Motor neuron (in vitro differentiated cells): ENCODE data around the gene MTUS2. TPM values are rescaled to one million over a fixed set of nuclear protein-coding genes. Genes with fewer than 3 reads are reported as not detected.
A peak's percentile ranks its signal among the peaks of the same experiment; 100 is the strongest.
"Not testable (repeated sequence)": the region's sequence is repeated elsewhere in the genome, so short reads cannot be mapped to it uniquely, and the experiment has no call there.

ENCODE experiments used
- ATAC-seq, 8 experiments: fragments of 200-7000 bp; cut with Tn5 transposase; replicated peaks in 6 of 8; 2 replicates each; pipeline ENCODE4 v1.8.0; 2021; ENCODE audit warnings: mild to moderate bottlenecking in 8 of 8, moderate library complexity in 8 of 8
- H3K27ac ChIP-seq, 2 donors: fragments of 250-450 bp; sonication (Bioruptor Pico); 2 replicates each; pipeline ENCODE4 v1.9.0; 2021; ENCODE audit warnings: antibody characterized with exemption in 2 of 2, mild to moderate bottlenecking in 2 of 2, moderate library complexity in 1 of 2
- H3K4me1 ChIP-seq, 2 donors: fragments of 250-450 bp; sonication (Bioruptor Pico); replicated peaks in 1 of 2; 2 replicates each; pipeline ENCODE4 v1.6.1; 2021; ENCODE audit warnings: antibody characterized with exemption in 2 of 2, mild to moderate bottlenecking in 2 of 2, moderate library complexity in 1 of 2
- H3K4me3 ChIP-seq, 5 donors: fragments of 250-450 bp; sonication (Bioruptor Pico); 2 replicates each; pipeline ENCODE4 v1.9.0; 2021; ENCODE audit warnings: antibody characterized with exemption in 5 of 5, mild to moderate bottlenecking in 5 of 5, moderate library complexity in 4 of 5
- WGBS, 10 experiments: fragments of 450-650 bp; shearing (Covaris generic); methylation state at CpG; one replicate each; pipeline ENCODE4 v1.0.0; 2022; 5-methylcytosine and 5-hydroxymethylcytosine counted together
- in situ Hi-C, 9 experiments: fragments of 400-800 bp; cut with MboI; loops; one replicate each; pipeline ENCODE4 v1.15.0; 2021; ENCODE audit warnings: low sequenced_read_pairs in 9 of 9, low pct_unique_long_range_greater_than_20kb in 2 of 9; ENCODE audit not compliant: unreplicated experiment in 9 of 9
- total RNA-seq, 8 experiments: library from RNA; unstranded; fragments of 300-600 nt; gene quantifications; 2 replicates each; pipeline versions ENCODE4 v1.2.3 to v1.2.4, GENCODE V29; 2022

MTUS2 gene
- total RNA-seq, 8 experiments from 2014 or later: 1.1 to 9.6 (median 3.9) TPM

DNA sequence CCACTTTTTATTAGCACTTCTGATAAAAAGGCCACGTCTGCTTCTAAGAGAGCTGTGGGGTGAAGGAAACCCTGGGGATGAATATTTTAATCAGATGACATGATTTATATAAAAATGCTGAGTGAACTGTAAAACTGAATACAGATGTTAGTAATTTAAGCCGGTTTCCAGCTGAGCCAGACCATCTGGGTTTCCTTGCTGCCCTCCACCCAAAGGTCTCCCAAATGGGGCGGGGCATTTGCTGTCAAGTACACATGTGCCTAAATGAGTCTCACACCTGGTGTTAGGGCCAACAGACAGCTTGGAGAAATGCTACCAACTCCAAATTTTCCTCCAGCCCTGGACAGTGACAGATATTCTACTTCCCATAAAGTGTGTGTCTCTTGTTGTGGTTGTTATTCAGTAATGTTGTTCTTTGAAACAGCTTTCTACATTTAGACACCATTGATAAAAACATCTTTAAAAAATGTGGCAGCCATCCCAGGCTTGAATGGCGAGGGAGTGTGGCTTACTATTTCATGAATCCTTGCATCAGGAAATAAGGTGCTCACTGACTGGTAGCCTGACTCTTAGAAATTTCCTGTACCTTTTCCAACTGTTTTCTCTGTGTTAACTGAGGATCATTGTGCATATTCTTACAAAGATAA lies 350.4 kb downstream of the MTUS2 start:
- no peak overlapping the region for H3K4me3 ChIP-seq
- H3K27ac ChIP-seq: no peak overlapping the region
- peak in 6 of 8 experiments; percentile 66 to 91 (median 82) for ATAC-seq
- in situ Hi-C loops: no loop called here
- H3K4me1 ChIP-seq: peaks cover 9 to 73% of the 10 kb centered on the region in 2 donors
- 0 to 83% (median 61%) methylated on average over 1 to 4 of the region's 4 CpGs; no CpG with 5 or more reads in 3 of the 10 experiments for WGBS, 10 experiments

DNA sequence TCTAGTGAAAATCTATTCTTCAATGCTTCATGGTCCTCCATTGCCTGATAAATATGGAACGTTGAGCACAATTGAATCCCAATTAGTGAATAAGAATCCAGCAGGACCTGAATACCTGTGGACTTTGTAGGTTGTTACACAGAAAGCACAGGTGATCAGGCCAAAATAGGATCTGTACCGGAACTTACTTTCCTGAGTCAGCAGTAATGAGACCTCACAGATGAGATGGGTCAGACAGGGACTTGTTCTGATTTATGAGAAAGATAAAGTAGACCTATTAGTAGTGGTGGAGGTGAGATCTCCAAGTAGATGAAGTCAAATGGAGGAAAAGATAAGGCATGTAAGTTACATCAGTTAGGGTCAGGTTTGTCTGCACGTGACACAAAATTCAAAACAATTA lies 351.1 kb downstream of the MTUS2 start:
- H3K4me1 ChIP-seq: peaks cover 9 to 80% of the 10 kb centered on the region in 2 donors
- 0 to 92% (median 80%) methylated on average over 1 to 3 of the region's 3 CpGs; no CpG with 5 or more reads in 1 of the 10 experiments for WGBS, 10 experiments
- in situ Hi-C loops: no loop called here
- no peak for ATAC-seq
- no peak overlapping the region for H3K27ac ChIP-seq
- H3K4me3 ChIP-seq: no peak overlapping the region

DNA sequence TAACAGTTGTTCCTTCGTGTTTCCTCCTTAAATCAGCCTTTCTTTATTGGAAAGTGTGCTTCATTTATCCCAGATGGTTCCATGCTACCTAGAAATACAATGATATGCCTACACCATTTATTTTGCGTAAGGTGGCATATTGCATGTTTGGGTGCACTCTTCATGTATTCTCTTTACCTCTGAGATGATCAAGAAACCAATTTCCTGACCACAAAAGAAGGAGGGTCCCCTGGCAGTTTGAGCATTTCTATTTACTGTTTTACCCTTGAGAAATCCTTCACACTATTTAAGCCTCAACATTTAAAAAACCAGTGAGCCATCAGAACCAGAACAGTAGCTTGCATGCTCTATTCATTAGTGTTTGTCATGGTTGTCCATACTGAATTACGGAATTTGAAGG lies 354.0 kb downstream of the MTUS2 start:
- no peak overlapping the region for H3K27ac ChIP-seq
- in situ Hi-C loops: no loop called here
- no peak for ATAC-seq
- peaks cover 7 to 68% of the 10 kb centered on the region in 2 donors for H3K4me1 ChIP-seq
- 37 to 95% (median 65%) methylated on average over 1 to 3 of the region's 3 CpGs; no CpG with 5 or more reads in 2 of the 10 experiments for WGBS, 10 experiments
- H3K4me3 ChIP-seq: no peak overlapping the region

DNA sequence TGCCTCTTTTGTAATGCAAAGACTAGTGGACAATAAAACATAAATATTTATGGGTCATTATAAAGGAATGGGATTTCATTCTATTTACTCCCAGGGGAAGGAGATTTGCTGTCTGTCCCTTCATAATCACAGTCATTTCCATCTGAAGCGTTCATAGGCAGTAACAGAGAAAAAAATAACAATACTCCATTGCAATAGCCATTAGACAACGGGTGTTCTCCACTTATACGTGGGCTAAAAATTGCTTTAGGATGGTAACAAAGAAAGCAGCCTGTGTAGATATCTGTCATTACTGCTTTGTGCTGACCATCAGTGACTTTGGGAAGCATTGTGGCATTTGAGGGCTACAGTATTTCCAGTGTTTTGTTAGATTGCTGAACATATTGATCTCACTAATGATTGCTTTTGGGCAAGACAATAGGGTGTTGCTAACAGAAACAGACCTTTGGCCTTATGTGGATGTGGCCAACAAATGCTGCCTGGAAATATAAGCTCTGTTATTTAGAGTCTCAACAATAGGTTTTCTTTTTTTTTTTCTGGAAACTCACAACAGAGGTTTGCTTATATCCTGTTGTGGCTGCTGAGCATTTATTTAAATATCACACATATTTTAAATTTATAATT lies 355.2 kb downstream of the MTUS2 start:
- in situ Hi-C loops: no loop called here
- H3K4me1 ChIP-seq: peaks cover 5 to 64% of the 10 kb centered on the region in 2 donors
- no peak overlapping the region for H3K4me3 ChIP-seq
- peak in 3 of 8 experiments; percentile 38 to 59 (median 58) for ATAC-seq
- 6 to 34% (median 17%) methylated on average over 1 to 3 of the region's 3 CpGs; no CpG with 5 or more reads in 3 of the 10 experiments for WGBS, 10 experiments
- H3K27ac ChIP-seq: peak overlapping the region in 1 of 2 donors; percentile 52

DNA sequence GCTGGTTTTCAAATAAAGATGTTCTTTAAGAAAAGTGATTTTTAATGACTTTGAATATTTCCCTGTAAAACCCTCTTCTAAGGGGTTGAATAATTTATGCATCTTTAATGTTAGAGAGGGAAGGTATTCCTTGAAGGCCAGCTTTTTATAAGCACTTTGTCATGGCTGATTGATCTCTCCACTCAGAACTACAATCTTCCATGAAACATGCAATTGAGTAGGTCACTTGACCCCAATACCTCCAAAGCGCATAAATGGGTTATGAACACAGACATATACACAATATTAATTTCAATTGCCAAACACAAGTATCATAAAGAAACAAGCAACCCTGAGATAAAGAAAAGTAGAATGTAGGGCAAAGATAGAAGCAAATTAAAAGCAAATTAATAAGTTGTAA lies 359.9 kb downstream of the MTUS2 start:
- in situ Hi-C loops: no loop called here
- Histone ChIP-seq H3K27ac (no peak overlapping the region), H3K4me3 (no peak overlapping the region), H3K4me1 (peaks cover 5 to 36% of the 10 kb centered on the region in 2 donors)
- WGBS, 10 experiments: 57 to 90% (median 60%) methylated on average over 1 of the region's 1 CpG; no CpG with 5 or more reads in 3 of the 10 experiments
- ATAC-seq: peak in 4 of 8 experiments; percentile 18 to 72 (median 62)

DNA sequence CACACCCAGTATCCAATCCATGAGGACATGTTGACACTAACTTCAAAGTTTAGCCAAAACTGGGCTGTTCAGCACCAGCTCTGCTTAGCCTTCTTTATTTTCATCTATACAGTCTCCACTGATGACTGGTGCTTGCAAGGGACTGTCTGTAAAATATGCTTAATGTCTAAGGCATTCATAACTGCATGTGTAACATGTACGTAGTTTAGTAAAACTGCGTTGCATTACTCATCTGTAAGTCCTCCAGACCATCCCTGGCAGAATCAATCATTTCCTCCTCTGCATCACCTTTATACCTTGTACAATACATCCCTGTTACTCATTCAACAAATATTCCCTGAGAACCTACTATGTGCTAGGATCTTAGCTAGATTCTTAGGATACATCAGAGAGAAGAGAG lies 362.1 kb downstream of the MTUS2 start:
- no peak for ATAC-seq
- in situ Hi-C loops: no loop called here
- peaks cover 5 to 24% of the 10 kb centered on the region in 2 donors for H3K4me1 ChIP-seq
- no peak overlapping the region for H3K4me3 ChIP-seq
- WGBS, 10 experiments: 60 to 100% (median 86%) methylated on average over 1 to 2 of the region's 2 CpGs; no CpG with 5 or more reads in 3 of the 10 experiments
- H3K27ac ChIP-seq: no peak overlapping the region

DNA sequence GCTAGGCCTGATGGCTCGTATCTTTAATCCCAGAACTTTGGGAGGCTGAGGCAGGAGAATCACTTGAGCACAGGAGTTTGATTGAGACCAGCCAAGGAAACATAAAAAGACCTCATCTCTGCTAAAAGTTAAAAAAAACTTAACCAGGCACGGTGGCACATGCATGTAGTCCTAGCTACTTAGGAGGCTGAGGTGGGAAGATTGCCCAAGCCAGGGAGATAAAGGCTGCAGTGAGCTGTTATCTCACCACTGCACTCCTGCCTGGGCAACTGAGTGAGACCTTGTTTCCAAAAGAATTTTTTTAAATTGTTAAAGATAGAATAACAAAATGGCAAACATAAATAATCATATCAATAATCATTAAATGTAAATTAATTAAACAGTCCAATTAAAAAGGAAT lies 365.8 kb downstream of the MTUS2 start:
- WGBS, 10 experiments: 17 to 100% (median 56%) methylated on average over 1 to 2 of the region's 2 CpGs
- no peak for ATAC-seq
- peaks cover 0 to 3% of the 10 kb centered on the region in 2 donors for H3K4me1 ChIP-seq
- no peak overlapping the region for H3K27ac ChIP-seq
- in situ Hi-C loops: no loop called here
- H3K4me3 ChIP-seq: no peak overlapping the region

DNA sequence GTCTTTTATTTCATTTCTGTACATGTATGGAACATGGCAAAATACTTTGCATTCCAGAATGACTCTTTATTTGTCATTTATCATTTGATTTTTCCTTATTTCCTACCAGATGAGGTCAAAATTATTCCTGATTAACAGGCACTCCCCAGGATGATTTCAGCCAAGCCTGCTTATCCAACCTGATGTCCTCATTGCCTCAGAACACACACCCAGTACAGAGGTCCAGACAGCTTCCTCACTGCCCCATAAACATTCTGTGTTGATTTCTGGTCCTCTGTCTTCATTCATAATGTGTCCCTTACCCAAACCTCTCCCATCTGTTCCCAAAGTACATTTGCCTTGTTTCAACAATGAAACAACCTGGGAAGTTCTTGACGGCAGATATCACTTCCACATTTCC lies 367.4 kb downstream of the MTUS2 start:
- H3K4me1 ChIP-seq: no peaks in the 10 kb centered on the region
- in situ Hi-C loops: no loop called here
- H3K4me3 ChIP-seq: no peak overlapping the region
- 13 to 100% (median 82%) methylated on average over 1 of the region's 1 CpG; no CpG with 5 or more reads in 1 of the 10 experiments for WGBS, 10 experiments
- no peak overlapping the region for H3K27ac ChIP-seq
- ATAC-seq: no peak

DNA sequence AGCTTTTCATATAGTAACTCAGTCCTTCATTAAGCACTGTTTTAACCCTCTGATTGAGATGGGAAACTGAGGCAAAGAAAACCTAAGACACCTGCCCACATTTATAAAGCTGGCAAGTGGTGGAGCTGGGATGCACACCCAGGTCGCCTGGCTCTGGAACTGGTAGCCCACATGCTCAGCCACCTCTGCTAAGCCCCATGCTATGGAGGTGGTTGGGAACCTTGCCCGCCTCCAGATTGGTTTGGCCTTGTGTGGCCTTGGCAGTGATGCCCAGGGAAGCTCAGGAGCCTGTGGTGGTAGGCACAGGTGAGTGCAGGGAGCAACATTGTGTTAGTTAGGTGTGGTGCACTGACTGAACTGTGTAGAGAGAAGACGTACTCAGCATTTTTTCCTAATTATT lies 370.2 kb downstream of the MTUS2 start:
- in situ Hi-C loops: no loop called here
- Histone ChIP-seq H3K4me1 (no peaks in the 10 kb centered on the region), H3K27ac (no peak overlapping the region), H3K4me3 (no peak overlapping the region)
- ATAC-seq: no peak
- 0 to 86% (median 67%) methylated on average over 1 to 2 of the region's 3 CpGs; no CpG with 5 or more reads in 4 of the 10 experiments for WGBS, 10 experiments

DNA sequence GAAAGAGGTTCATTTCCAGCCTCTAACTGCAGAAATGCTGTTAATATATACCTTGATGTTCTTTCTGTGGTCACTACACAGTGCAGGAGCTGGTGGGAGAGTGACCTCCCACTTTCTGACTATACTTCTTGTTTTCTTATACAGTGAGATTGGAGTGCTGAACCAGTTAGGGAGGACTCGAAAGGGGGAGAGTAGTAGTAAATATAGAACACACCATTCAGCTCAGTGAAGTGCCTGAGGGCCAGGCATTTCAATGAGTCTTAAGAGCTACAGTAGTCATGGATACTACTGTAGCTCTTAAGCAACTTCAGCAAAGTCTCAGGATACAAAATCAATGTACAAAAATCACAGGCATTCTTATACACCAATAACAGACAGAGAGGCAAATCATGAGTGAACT lies 372.9 kb downstream of the MTUS2 start:
- Histone ChIP-seq H3K4me1 (no peaks in the 10 kb centered on the region), H3K27ac (no peak overlapping the region), H3K4me3 (no peak overlapping the region)
- in situ Hi-C loops: no loop called here
- WGBS, 10 experiments: 0 to 83% (median 33%) methylated on average over 1 of the region's 1 CpG; no CpG with 5 or more reads in 7 of the 10 experiments
- no peak for ATAC-seq

DNA sequence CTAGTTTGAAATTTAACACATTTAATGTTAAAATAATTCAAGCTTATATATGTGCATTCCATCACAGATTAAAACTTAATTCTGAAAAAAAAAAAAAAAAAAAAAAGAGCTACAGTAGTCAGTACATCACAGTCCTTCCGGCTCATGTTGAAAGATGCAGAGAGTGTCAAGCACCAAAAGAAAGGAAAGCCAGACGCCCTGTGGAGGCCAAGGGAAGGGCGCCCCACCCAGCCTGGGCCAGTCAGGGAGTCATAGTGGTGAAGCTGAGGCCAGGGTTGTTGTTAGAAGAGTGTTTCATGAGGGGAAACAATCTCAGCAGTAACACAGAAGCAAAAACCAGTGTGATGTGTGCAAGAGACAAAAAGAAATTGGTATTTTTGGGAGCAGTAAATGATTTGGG lies 375.3 kb downstream of the MTUS2 start:
- ATAC-seq: peak in 3 of 8 experiments; percentile 34 to 82 (median 46)
- in situ Hi-C loops: no loop called here
- Histone ChIP-seq H3K4me3 (no peak overlapping the region), H3K4me1 (no peaks in the 10 kb centered on the region), H3K27ac (no peak overlapping the region)
- 17 to 100% (median 53%) methylated on average over 1 to 3 of the region's 3 CpGs for WGBS, 10 experiments

DNA sequence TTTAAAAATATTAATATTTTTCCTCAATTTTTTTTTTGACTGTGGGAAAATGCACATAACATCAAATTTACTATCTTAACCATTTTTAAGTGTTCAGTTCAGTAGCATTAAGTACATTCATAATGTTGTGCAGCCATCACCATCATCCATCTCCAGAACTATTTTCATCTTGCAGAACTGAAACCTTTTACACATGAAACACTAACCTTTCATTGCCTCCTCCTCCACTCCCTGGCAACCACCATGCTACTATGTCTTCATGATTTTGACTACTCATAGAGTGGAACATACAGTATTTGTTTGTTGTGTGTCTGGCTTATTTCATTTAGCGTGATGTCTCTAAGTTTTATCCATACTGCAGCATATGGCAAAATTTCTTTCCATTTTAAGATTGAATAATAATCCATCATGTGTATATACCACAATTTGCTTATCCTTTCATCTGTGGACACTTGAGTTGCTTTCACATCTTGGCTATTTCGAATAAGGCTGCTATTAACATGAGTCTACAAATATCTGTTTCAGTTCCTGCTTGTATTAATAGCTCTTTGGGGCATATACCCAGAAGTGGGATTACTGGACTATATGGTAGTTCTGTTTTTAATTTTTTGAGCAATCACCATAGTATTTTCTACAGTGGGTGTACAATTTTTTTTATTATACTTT lies 376.4 kb downstream of the MTUS2 start:
- H3K27ac ChIP-seq: no peak overlapping the region
- no peak overlapping the region for H3K4me3 ChIP-seq
- no peak for ATAC-seq
- WGBS, 10 experiments: 0 to 100% (median 80%) methylated on average over 1 to 2 of the region's 2 CpGs; no CpG with 5 or more reads in 1 of the 10 experiments
- H3K4me1 ChIP-seq: no peaks in the 10 kb centered on the region
- in situ Hi-C loops: no loop called here

DNA sequence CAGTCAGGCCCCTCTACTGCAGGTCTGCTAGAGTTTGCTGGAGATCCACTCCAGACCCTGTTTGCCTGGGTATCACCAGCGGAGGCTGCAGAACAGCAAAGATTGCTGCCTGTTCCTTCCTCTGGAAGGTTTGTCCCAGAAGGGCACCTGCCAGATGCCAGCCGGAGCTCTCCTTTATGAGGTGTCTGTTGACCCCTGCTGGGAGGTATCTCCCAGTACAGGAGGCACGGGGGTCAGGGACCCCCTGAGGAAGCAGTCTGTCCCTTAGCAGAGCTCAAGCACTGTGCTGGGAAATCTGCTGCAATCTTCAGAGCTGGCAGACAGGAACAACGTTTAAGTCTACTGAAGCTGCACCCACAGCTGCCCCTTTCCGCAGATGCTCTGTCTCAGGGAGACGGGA lies 382.6 kb downstream of the MTUS2 start:
- ATAC-seq, H3K4me1 ChIP-seq, H3K4me3 ChIP-seq, H3K27ac ChIP-seq, in situ Hi-C loops: not testable (repeated sequence)
- 40 to 100% (median 81%) methylated on average over 1 to 4 of the region's 6 CpGs; no CpG with 5 or more reads in 6 of the 10 experiments for WGBS, 10 experiments
